ENCODE results near the gene MT1E. TPM values are rescaled to one million over a fixed set of nuclear protein-coding genes. Genes with fewer than 3 reads are reported as not detected.

MT1E gene
- total RNA-seq, 8 experiments from 2014 or later = 1.1 to 96.8 (median 4.4) TPM

GRCh38 chr16:56633535-56633934 lies 8.0 kb downstream of the MT1E start:
- no peak overlapping the region for H3K27ac ChIP-seq
- H3K4me1 ChIP-seq (replicated peaks in 1 of 2) = peaks cover 10 to 19% of the 10 kb centered on the region in 2 donors
- no peak overlapping the region for H3K4me3 ChIP-seq
- in situ Hi-C loops (cut with MboI; ENCODE audit: low pct_unique_long_range_greater_than_20kb in 2 of 9, low sequenced_read_pairs in 9 of 9, unreplicated experiment in 9 of 9) = no loop called here
- ATAC-seq (replicated peaks in 6 of 8) = no peak
- WGBS, 10 experiments = 17 to 70% (median 38%) methylated on average over 1 to 4 of the region's 7 CpGs; no CpG with 5 or more reads in 3 of the 10 experiments

GRCh38 chr16:56634715-56635440 lies 9.3 kb downstream of the MT1E start:
- Histone ChIP-seq H3K27ac (no peak overlapping the region), H3K4me1 (replicated peaks in 1 of 2) (peaks cover 13 to 22% of the 10 kb centered on the region in 2 donors), H3K4me3 (no peak overlapping the region)
- in situ Hi-C loops (cut with MboI; ENCODE audit: low pct_unique_long_range_greater_than_20kb in 2 of 9, low sequenced_read_pairs in 9 of 9, unreplicated experiment in 9 of 9) = no loop called here
- no peak for ATAC-seq (replicated peaks in 6 of 8)
- WGBS, 10 experiments = 0 to 93% (median 40%) methylated on average over 1 to 14 of the region's 47 CpGs; no CpG with 5 or more reads in 1 of the 10 experiments

GRCh38 chr16:56635441-56635967 lies 9.9 kb downstream of the MT1E start:
- Histone ChIP-seq H3K4me1 (replicated peaks in 1 of 2) (peaks cover 13 to 22% of the 10 kb centered on the region in 2 donors), H3K27ac (no peak overlapping the region), H3K4me3 (no peak overlapping the region)
- no peak for ATAC-seq (replicated peaks in 6 of 8)
- in situ Hi-C loops (cut with MboI; ENCODE audit: low pct_unique_long_range_greater_than_20kb in 2 of 9, low sequenced_read_pairs in 9 of 9, unreplicated experiment in 9 of 9) = no loop called here
- WGBS, 10 experiments = 0 to 100% (median 8%) methylated on average over 1 to 12 of the region's 40 CpGs; no CpG with 5 or more reads in 6 of the 10 experiments

- no peak overlapping the region for H3K4me3 ChIP-seq
- no peak overlapping the region for H3K27ac ChIP-seq
- H3K4me1 ChIP-seq (replicated peaks in 1 of 2) = peaks cover 13 to 22% of the 10 kb centered on the region in 2 donors
- 0 to 71% (median 12%) methylated on average over 1 to 5 of the region's 9 CpGs; no CpG with 5 or more reads in 4 of the 10 experiments for WGBS, 10 experiments
- ATAC-seq (replicated peaks in 6 of 8) = no peak
- in situ Hi-C loops (cut with MboI; ENCODE audit: low pct_unique_long_range_greater_than_20kb in 2 of 9, low sequenced_read_pairs in 9 of 9, unreplicated experiment in 9 of 9) = no loop called here
Measured at GRCh38 chr16:56636616-56637413, 11.2 kb downstream of the MT1E start.

- peak; percentile 77 to 89 (median 84) for ATAC-seq (replicated peaks in 6 of 8)
- peaks cover 9 to 13% of the 10 kb centered on the region in 2 donors for H3K4me1 ChIP-seq (replicated peaks in 1 of 2)
- WGBS, 10 experiments = 0 to 54% (median 9%) methylated on average over 2 to 29 of the region's 68 CpGs; no CpG with 5 or more reads in 2 of the 10 experiments
Measured at GRCh38 chr16:56637814-56638750, 12.5 kb downstream of the MT1E start, which contains the start of gene MT1A. Gene MT1A, plus strand, starts transcription at chr16:56638666. Its CDS starts 73 bp downstream, at chr16:56638739.

GRCh38 chr16:56639045-56639444 lies 13.5 kb downstream of the MT1E start:
- WGBS, 10 experiments = 0 to 40% (median 14%) methylated on average over 1 of the region's 1 CpG; no CpG with 5 or more reads in 6 of the 10 experiments
- Histone ChIP-seq H3K4me3 (no peak overlapping the region), H3K27ac (no peak overlapping the region), H3K4me1 (replicated peaks in 1 of 2) (peaks cover 9 to 18% of the 10 kb centered on the region in 2 donors)
- no peak for ATAC-seq (replicated peaks in 6 of 8)
- in situ Hi-C loops (cut with MboI; ENCODE audit: low pct_unique_long_range_greater_than_20kb in 2 of 9, low sequenced_read_pairs in 9 of 9, unreplicated experiment in 9 of 9) = no loop called here

More at GRCh38 chr16:56637814-56638750, 12.5 kb downstream of the MT1E start, which contains the start of gene MT1A:
- Histone ChIP-seq H3K4me3 (peak within 1 kb of the TSS; percentile 26 to 35 (median 28)), H3K27ac (no peak within 1 kb of the TSS)
- in situ Hi-C loops (cut with MboI; ENCODE audit: low pct_unique_long_range_greater_than_20kb in 2 of 9, low sequenced_read_pairs in 9 of 9, unreplicated experiment in 9 of 9) = no loop called here

GRCh38 chr16:56640076-56640475 lies 14.5 kb downstream of the MT1E start:
- ATAC-seq (replicated peaks in 6 of 8) = no peak
- H3K4me1 ChIP-seq (replicated peaks in 1 of 2) = peaks cover 9 to 18% of the 10 kb centered on the region in 2 donors
- no peak overlapping the region for H3K4me3 ChIP-seq
- H3K27ac ChIP-seq = no peak overlapping the region
- in situ Hi-C loops (cut with MboI; ENCODE audit: low pct_unique_long_range_greater_than_20kb in 2 of 9, low sequenced_read_pairs in 9 of 9, unreplicated experiment in 9 of 9) = no loop called here
- WGBS, 10 experiments = 56 to 88% (median 71%) methylated on average over 1 of the region's 1 CpG; no CpG with 5 or more reads in 1 of the 10 experiments

- 40 to 93% (median 79%) methylated on average over 1 to 2 of the region's 2 CpGs; no CpG with 5 or more reads in 7 of the 10 experiments for WGBS, 10 experiments
- no peak overlapping the region for H3K4me3 ChIP-seq
- in situ Hi-C loops (cut with MboI; ENCODE audit: low pct_unique_long_range_greater_than_20kb in 2 of 9, low sequenced_read_pairs in 9 of 9, unreplicated experiment in 9 of 9) = no loop called here
- no peak overlapping the region for H3K27ac ChIP-seq
- H3K4me1 ChIP-seq (replicated peaks in 1 of 2) = peaks cover 4 to 15% of the 10 kb centered on the region in 2 donors
- ATAC-seq (replicated peaks in 6 of 8) = no peak
Measured at GRCh38 chr16:56641166-56641565, 15.6 kb downstream of the MT1E start.

- H3K4me3 ChIP-seq = no peak overlapping the region
- in situ Hi-C loops (cut with MboI; ENCODE audit: low pct_unique_long_range_greater_than_20kb in 2 of 9, low sequenced_read_pairs in 9 of 9, unreplicated experiment in 9 of 9) = no loop called here
- WGBS, 10 experiments = 5 to 40% (median 8%) methylated on average over 2 to 20 of the region's 42 CpGs; no CpG with 5 or more reads in 4 of the 10 experiments
- H3K27ac ChIP-seq = no peak overlapping the region
- peaks cover 4 to 12% of the 10 kb centered on the region in 2 donors for H3K4me1 ChIP-seq (replicated peaks in 1 of 2)
- ATAC-seq (replicated peaks in 6 of 8) = peak; percentile 71 to 98 (median 92)
Measured at GRCh38 chr16:56643080-56643778, 17.6 kb downstream of the MT1E start.

- H3K4me3 ChIP-seq = no peak overlapping the region
- in situ Hi-C loops (cut with MboI; ENCODE audit: low pct_unique_long_range_greater_than_20kb in 2 of 9, low sequenced_read_pairs in 9 of 9, unreplicated experiment in 9 of 9) = no loop called here
Measured at GRCh38 chr16:56643833-56644232, 18.3 kb downstream of the MT1E start.

GRCh38 chr16:56645311-56645710 lies 19.7 kb downstream of the MT1E start:
- ATAC-seq (replicated peaks in 6 of 8) = no peak
- WGBS, 10 experiments = 20 to 86% (median 50%) methylated on average over 1 of the region's 1 CpG; no CpG with 5 or more reads in 3 of the 10 experiments
- H3K4me3 ChIP-seq = no peak overlapping the region
- H3K27ac ChIP-seq = no peak overlapping the region
- H3K4me1 ChIP-seq (replicated peaks in 1 of 2) = peaks cover 0 to 6% of the 10 kb centered on the region in 2 donors
- in situ Hi-C loops (cut with MboI; ENCODE audit: low pct_unique_long_range_greater_than_20kb in 2 of 9, low sequenced_read_pairs in 9 of 9, unreplicated experiment in 9 of 9) = no loop called here

More at GRCh38 chr16:56643833-56644232, 18.3 kb downstream of the MT1E start:
- Histone ChIP-seq H3K27ac (no peak overlapping the region), H3K4me1 (replicated peaks in 1 of 2) (peaks cover under 1 to 6% of the 10 kb centered on the region in 2 donors)
- 20 to 44% (median 29%) methylated on average over 1 to 4 of the region's 5 CpGs; no CpG with 5 or more reads in 5 of the 10 experiments for WGBS, 10 experiments
- ATAC-seq (replicated peaks in 6 of 8) = no peak
